MCF 10A (cell line): ENCODE results near the gene HS6ST1. TPM values are rescaled to one million over a fixed set of nuclear protein-coding genes. Genes with fewer than 3 reads are reported as not detected.
"Not testable (repeated sequence)": the region's sequence is repeated elsewhere in the genome, so short reads cannot be mapped to it uniquely, and the experiment has no call there.

Experiments used
- BruUV-seq: library from RNA; stranded (reverse); fragments of 400-500 nt; replicated peaks from 2 replicates; lab custom pipeline; 2021; lab: Mats Ljungman, UMichigan
- CTCF ChIA-PET: fragments of 300-600 bp; sonication (Branson Sonifier 250); formaldehyde crosslinking; extraction: SDS; loops from one replicate; lab custom pipeline; 2021; ENCODE audit warnings: antibody characterized with exemption, inconsistent platforms; lab: Yijun Ruan, JAX
- POLR2A ChIA-PET: fragments of 300-600, 350-650 bp; sonication (Branson Sonifier 250); formaldehyde crosslinking; extraction: SDS; loops from one replicate; lab custom pipeline; 2020; ENCODE audit warnings: antibody characterized with exemption, inconsistent platforms; lab: Yijun Ruan, JAX
- DNase-seq: peaks from one replicate; pipeline ENCODE4 v3.0.0-alpha.2; 2018; ENCODE audit not compliant: unreplicated experiment
- H3K27ac Mint-ChIP-seq: one replicate; pipeline ENCODE4 v1.8.0; 2022; ENCODE audit warnings: mild to moderate bottlenecking, low read depth, mixed read lengths; ENCODE audit not compliant: unreplicated experiment
- H3K27me3 Mint-ChIP-seq: one replicate; pipeline ENCODE4 v1.8.0; 2022; ENCODE audit warnings: mixed read lengths; ENCODE audit not compliant: insufficient read depth, unreplicated experiment
- H3K36me3 Mint-ChIP-seq: one replicate; pipeline ENCODE4 v1.8.0; 2022; ENCODE audit warnings: mild to moderate bottlenecking, moderate library complexity, mixed read lengths; ENCODE audit not compliant: insufficient read depth, unreplicated experiment
- H3K4me1 Mint-ChIP-seq: one replicate; pipeline ENCODE4 v1.8.0; 2022; ENCODE audit warnings: mixed read lengths; ENCODE audit not compliant: insufficient read depth, unreplicated experiment
- H3K4me3 Mint-ChIP-seq: one replicate; pipeline ENCODE4 v1.8.0; 2022; ENCODE audit warnings: mild to moderate bottlenecking, moderate library complexity, mixed read lengths; ENCODE audit not compliant: unreplicated experiment
- H3K9me3 Mint-ChIP-seq: one replicate; pipeline ENCODE4 v1.8.0; 2022; ENCODE audit warnings: mixed read lengths; ENCODE audit not compliant: unreplicated experiment
- intact Hi-C: fragments of 100-400 bp; cut with micrococcal nuclease; formaldehyde crosslinking; loops from 2 replicates; pipeline ENCODE4 v1.14.1; 2022
- total RNA-seq: library from RNA; stranded (reverse); gene quantifications from 2 replicates; pipeline ENCODE4 v1.2.3, GENCODE V29; 2022
- TF ChIP-seq, protein P1 (sequence below): fragments of 200-600 bp; IDR thresholded peaks from one replicate; pipeline ENCODE4 v1.8.0; 2022; ENCODE audit warnings: antibody characterized with exemption, mild to moderate bottlenecking; ENCODE audit not compliant: unreplicated experiment

HS6ST1 gene
- total RNA-seq, 1 experiment from 2014 or later, result 9.6 TPM

DNA sequence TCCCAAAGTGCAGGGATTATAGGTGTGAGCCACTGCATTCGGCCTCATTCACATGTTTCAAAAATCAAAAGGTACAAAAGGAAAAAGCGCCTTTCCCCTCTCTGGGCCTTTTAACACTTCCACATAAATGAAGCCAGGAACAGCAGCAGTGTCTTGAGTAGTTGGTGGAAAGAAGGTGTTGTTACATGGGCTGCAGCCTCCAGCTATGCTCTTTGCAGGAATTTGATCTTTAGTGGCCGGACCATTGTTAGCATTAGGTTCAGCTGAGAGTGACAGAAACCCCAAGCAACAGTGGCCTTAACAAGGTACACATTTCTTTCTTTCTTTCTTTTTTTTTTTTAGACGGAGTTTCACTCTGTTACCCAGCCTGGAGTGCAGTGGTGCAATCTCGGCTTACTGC is 59.1 kb downstream of the HS6ST1 start:
- intact Hi-C loops, result no loop called here
- POLR2A ChIA-PET, result no interaction called here
- DNase-seq, result no peak
- no TSS peak for BruUV-seq
- Mint-ChIP-seq H3K4me1 (no peaks in the 10 kb centered on the region), H3K27ac (no peak overlapping the region), H3K9me3 (no peaks in the 10 kb centered on the region), H3K36me3 (no peaks in the 10 kb centered on the region), H3K27me3 (no peaks in the 10 kb centered on the region), H3K4me3 (no peak overlapping the region)
- TF ChIP-seq, protein P1, sequence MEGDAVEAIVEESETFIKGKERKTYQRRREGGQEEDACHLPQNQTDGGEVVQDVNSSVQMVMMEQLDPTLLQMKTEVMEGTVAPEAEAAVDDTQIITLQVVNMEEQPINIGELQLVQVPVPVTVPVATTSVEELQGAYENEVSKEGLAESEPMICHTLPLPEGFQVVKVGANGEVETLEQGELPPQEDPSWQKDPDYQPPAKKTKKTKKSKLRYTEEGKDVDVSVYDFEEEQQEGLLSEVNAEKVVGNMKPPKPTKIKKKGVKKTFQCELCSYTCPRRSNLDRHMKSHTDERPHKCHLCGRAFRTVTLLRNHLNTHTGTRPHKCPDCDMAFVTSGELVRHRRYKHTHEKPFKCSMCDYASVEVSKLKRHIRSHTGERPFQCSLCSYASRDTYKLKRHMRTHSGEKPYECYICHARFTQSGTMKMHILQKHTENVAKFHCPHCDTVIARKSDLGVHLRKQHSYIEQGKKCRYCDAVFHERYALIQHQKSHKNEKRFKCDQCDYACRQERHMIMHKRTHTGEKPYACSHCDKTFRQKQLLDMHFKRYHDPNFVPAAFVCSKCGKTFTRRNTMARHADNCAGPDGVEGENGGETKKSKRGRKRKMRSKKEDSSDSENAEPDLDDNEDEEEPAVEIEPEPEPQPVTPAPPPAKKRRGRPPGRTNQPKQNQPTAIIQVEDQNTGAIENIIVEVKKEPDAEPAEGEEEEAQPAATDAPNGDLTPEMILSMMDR, result no peak
- CTCF ChIA-PET, result interaction anchor here (0.6 to 1.6 kb wide), 4 partner anchors 17 to 159 kb away, joined by 3 to 8 read pairs (median 6); no protein-coding TSS in a partner anchor

DNA sequence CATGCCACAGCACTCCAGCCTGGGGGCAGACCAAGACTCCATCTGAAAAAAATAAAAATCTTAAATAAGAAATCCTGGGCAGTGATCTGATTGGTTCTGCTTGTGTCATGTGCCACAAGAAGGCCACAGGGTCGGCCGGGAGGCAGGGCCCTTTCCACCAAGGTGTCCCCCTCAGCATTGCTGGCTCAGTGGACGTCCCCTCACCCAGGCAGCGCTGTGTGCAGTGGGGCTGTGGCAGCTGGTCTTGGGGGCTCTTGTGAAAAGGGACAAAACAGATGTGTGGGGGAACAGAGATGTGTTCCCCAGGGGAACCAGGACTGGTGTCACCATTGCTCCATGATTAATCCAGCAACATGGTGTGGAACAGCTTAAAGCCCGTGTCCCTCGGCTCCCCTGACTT is 60.5 kb downstream of the HS6ST1 start:
- BruUV-seq, result no TSS peak
- H3K4me3 Mint-ChIP-seq, result no peak overlapping the region
- no peak overlapping the region for H3K27ac Mint-ChIP-seq
- intact Hi-C loops, result no loop called here
- H3K4me1 Mint-ChIP-seq, result no peaks in the 10 kb centered on the region
- H3K27me3 Mint-ChIP-seq, result no peaks in the 10 kb centered on the region
- TF ChIP-seq, protein P1, result no peak
- DNase-seq, result no peak
- no peaks in the 10 kb centered on the region for H3K9me3 Mint-ChIP-seq
- H3K36me3 Mint-ChIP-seq, result no peaks in the 10 kb centered on the region
- ChIA-PET POLR2A (interaction anchor here (0.7 kb wide), 1 partner anchor 648 kb away, joined by 3 read pairs; no protein-coding TSS in a partner anchor), CTCF (no interaction called here)

DNA sequence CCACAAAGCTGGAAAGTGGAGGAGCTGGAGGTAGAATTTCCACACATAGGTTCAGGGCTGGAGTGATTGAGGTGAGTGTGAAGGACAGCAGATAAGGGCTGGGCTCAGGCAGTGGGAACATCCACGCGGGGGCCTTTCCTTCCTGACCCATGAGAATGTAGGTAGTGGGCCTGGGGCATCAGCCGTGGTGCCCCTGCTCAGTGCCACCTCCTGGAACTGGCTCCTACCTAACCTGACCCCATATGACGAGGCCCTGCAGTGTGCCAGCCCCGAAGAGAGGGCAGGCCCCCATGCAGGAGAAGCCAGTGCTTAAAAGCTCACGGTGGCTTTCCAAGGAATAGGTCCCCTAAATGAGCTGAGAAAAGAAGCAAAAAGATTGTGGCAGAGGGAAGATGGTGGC is 66.2 kb downstream of the HS6ST1 start:
- intact Hi-C loops, result no loop called here

DNA sequence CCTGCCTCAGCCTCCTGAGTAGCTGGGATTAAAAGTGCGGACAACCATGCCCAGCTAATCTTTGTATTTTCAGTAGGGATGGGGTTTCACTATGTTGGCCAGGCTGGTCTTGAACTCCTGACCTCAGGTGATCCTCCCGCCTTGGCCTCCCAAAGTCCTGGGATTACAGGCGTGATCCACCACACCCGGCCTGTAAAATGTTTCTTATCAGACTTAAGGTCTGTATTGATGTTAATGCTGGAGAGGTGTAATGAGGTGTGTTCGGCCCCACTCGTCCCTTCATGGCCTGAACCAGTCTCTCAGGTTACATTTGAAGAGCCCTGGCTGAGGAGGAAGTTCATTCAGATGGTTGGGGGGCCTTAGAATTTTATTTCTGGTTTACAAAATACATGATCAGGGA is 66.6 kb downstream of the HS6ST1 start:
- H3K9me3 Mint-ChIP-seq, H3K27me3 Mint-ChIP-seq, POLR2A ChIA-PET: not testable (repeated sequence)

More for the DNA sequence above, 66.2 kb downstream of the HS6ST1 start:
- H3K9me3 Mint-ChIP-seq, result no peaks in the 10 kb centered on the region
- H3K4me1 Mint-ChIP-seq, result no peaks in the 10 kb centered on the region
- ChIA-PET CTCF (interaction anchor here (1.3 to 1.4 kb wide), 2 partner anchors 18 to 49 kb away, joined by 3 to 6 read pairs; no protein-coding TSS in a partner anchor), POLR2A (no interaction called here)
- H3K27me3 Mint-ChIP-seq, result no peaks in the 10 kb centered on the region
- DNase-seq, result no peak
- H3K4me3 Mint-ChIP-seq, result no peak overlapping the region
- H3K36me3 Mint-ChIP-seq, result no peaks in the 10 kb centered on the region
- TF ChIP-seq, protein P1, result no peak
- no peak overlapping the region for H3K27ac Mint-ChIP-seq
- no TSS peak for BruUV-seq

More for the DNA sequence above, 66.6 kb downstream of the HS6ST1 start:
- H3K27ac Mint-ChIP-seq, H3K36me3 Mint-ChIP-seq, DNase-seq, BruUV-seq, H3K4me1 Mint-ChIP-seq, H3K4me3 Mint-ChIP-seq, intact Hi-C loops: not testable (repeated sequence)
- CTCF ChIA-PET, result interaction anchor here (1.3 to 1.4 kb wide), 3 partner anchors 8 to 50 kb away, joined by 3 to 6 read pairs (median 3); no protein-coding TSS in a partner anchor
